H1 (cell line): ENCODE measurements around the gene SOCS3. TPM values are rescaled to one million over a fixed set of nuclear protein-coding genes. Genes with fewer than 3 reads are reported as not detected.

ENCODE experiments used
- CTCF ChIA-PET: fragments of 300-600 bp; sonication (Branson Sonifier 250); formaldehyde crosslinking; loops from one replicate; lab custom pipeline; 2021; ENCODE audit not compliant: partially characterized antibody; lab: Charles Lee
- POLR2A ChIA-PET: fragments of 300-600 bp; sonication (Branson Sonifier 250); formaldehyde crosslinking; loops from one replicate; lab custom pipeline; 2021; ENCODE audit warnings: inconsistent platforms; ENCODE audit not compliant: partially characterized antibody; lab: Charles Lee
- DNase-seq, 2 experiments: peaks; one replicate each; pipeline versions ENCODE4 v3.0.0 to v3.0.0-alpha.2; 2010 to 2022; ENCODE audit warnings: low spot score in 2 of 2, low read depth in 1 of 2, mixed read lengths in 1 of 2
- FAIRE-seq: peaks from 2 replicates; lab custom pipeline; 2011; peaks lifted over from hg19 to GRCh38; lab: Jason Lieb, UNC
- H2AFZ ChIP-seq: 2 replicates; pipeline ENCODE4 v1.8.1; 2012; ENCODE audit warnings: low read length, inconsistent platforms
- H2AK5ac ChIP-seq: 2 replicates; pipeline ENCODE4 v1.6.1; 2013; ENCODE audit warnings: low read depth, low read length
- H2BK120ac ChIP-seq: replicated peaks from 2 replicates; pipeline ENCODE3; 2013; ENCODE audit warnings: low read depth, low read length, inconsistent platforms
- H2BK12ac ChIP-seq: 2 replicates; pipeline ENCODE4 v1.6.1; 2013; ENCODE audit warnings: low read depth, low read length
- H2BK15ac ChIP-seq: 2 replicates; pipeline ENCODE4 v1.6.1; 2013; ENCODE audit warnings: low read length
- H2BK20ac ChIP-seq: 2 replicates; pipeline ENCODE4 v1.6.1; 2013; ENCODE audit warnings: low read length
- H2BK5ac ChIP-seq: 2 replicates; pipeline ENCODE4 v1.6.1; 2013; ENCODE audit warnings: low read depth, low read length
- H3K14ac ChIP-seq: 2 replicates; pipeline ENCODE4 v1.6.1; 2013; ENCODE audit warnings: inconsistent platforms; ENCODE audit not compliant: insufficient read length
- H3K18ac ChIP-seq: 2 replicates; pipeline ENCODE4 v1.6.1; 2013; ENCODE audit warnings: low read length; ENCODE audit errors: extremely low read depth
- H3K23ac ChIP-seq: 2 replicates; pipeline ENCODE4 v1.6.1; 2013; ENCODE audit warnings: inconsistent platforms; ENCODE audit not compliant: insufficient read length
- H3K23me2 ChIP-seq: 2 replicates; pipeline ENCODE4 v1.6.1; 2013; ENCODE audit warnings: low read depth, low read length
- H3K27ac ChIP-seq: 2 replicates; pipeline ENCODE4 v1.6.1; 2011; ENCODE audit warnings: low read depth, low read length, inconsistent platforms
- H3K27me3 ChIP-seq, 4 experiments: replicated peaks in 1 of 4; 1 replicate in 1 of 4; 2 replicates in 3 of 4; pipeline versions ENCODE4 v1.6.1 to v1.8.1; 2011 to 2013; ENCODE audit warnings: low read length in 3 of 4, mild to moderate bottlenecking in 3 of 4, inconsistent platforms in 2 of 4, mixed read lengths in 2 of 4, moderate library complexity in 1 of 4; ENCODE audit not compliant: control insufficient read depth in 3 of 4, insufficient read depth in 3 of 4; ENCODE audit errors: extremely low read depth in 1 of 4
- H3K36me3 ChIP-seq, 4 experiments: 2 replicates each; pipeline versions ENCODE4 v1.6.1 to v1.8.1; 2011 to 2013; ENCODE audit warnings: mild to moderate bottlenecking in 4 of 4, low read length in 3 of 4, moderate library complexity in 2 of 4, control low read depth in 1 of 4, inconsistent platforms in 1 of 4; ENCODE audit not compliant: insufficient read depth in 4 of 4, control insufficient read depth in 2 of 4
- H3K4ac ChIP-seq: replicated peaks from 2 replicates; pipeline ENCODE3; 2013; ENCODE audit warnings: low read length, low read depth, mixed read lengths, inconsistent platforms; ENCODE audit not compliant: insufficient read length
- H3K4me1 ChIP-seq, 4 experiments: replicated peaks in 1 of 4; 1 replicate in 1 of 4; 2 replicates in 3 of 4; pipeline versions ENCODE4 v1.6.1 to v1.8.1; 2011 to 2013; ENCODE audit warnings: low read length in 3 of 4, inconsistent platforms in 2 of 4, mixed read lengths in 1 of 4; ENCODE audit not compliant: insufficient read depth in 4 of 4, control insufficient read depth in 3 of 4
- H3K4me2 ChIP-seq, 2 experiments: 2 replicates each; pipeline versions ENCODE4 v1.6.1 to v1.8.1; 2011 to 2013; ENCODE audit warnings: low read depth in 2 of 2, low read length in 2 of 2, control low read depth in 1 of 2, inconsistent platforms in 1 of 2, mild to moderate bottlenecking in 1 of 2; ENCODE audit not compliant: insufficient read depth in 1 of 2
- H3K4me3 ChIP-seq, 4 experiments: fragments of 200-600, 300-600 bp in 1 of 4; sonication (generic), shearing (Covaris generic), sonication (Bioruptor Twin) in 1 of 4; 2 replicates each; pipeline versions ENCODE4 v1.5.1 to v1.8.1; 2011 to 2016; ENCODE audit warnings: low read length in 4 of 4, low read depth in 3 of 4, control low read depth in 2 of 4, inconsistent platforms in 2 of 4, mild to moderate bottlenecking in 2 of 4, mixed read lengths in 1 of 4, moderate library complexity in 1 of 4; ENCODE audit not compliant: insufficient read depth in 2 of 4; ENCODE audit errors: extremely low read depth in 1 of 4
- H3K56ac ChIP-seq: replicated peaks from 2 replicates; pipeline ENCODE3; 2013; ENCODE audit warnings: low read depth, mild to moderate bottlenecking, mixed read lengths, low read length, inconsistent platforms; ENCODE audit not compliant: insufficient read length
- H3K79me1 ChIP-seq: 2 replicates; pipeline ENCODE4 v1.6.1; 2013; ENCODE audit warnings: low read depth, low read length, control low read depth
- H3K79me2 ChIP-seq, 2 experiments: 2 replicates each; pipeline versions ENCODE4 v1.6.1 to v1.8.1; 2012 to 2013; ENCODE audit warnings: low read length in 2 of 2, mild to moderate bottlenecking in 2 of 2, inconsistent platforms in 1 of 2; ENCODE audit not compliant: insufficient read depth in 2 of 2, control insufficient read depth in 1 of 2
- H3K9ac ChIP-seq, 4 experiments: replicated peaks in 1 of 4; 1 replicate in 1 of 4; 2 replicates in 3 of 4; pipeline versions ENCODE4 v1.6.1 to v1.8.1; 2011 to 2013; ENCODE audit warnings: low read depth in 3 of 4, low read length in 3 of 4, control low read depth in 2 of 4, mild to moderate bottlenecking in 2 of 4, moderate library complexity in 2 of 4, inconsistent platforms in 1 of 4; ENCODE audit errors: extremely low read depth in 1 of 4
- H3K9me3 ChIP-seq, 2 experiments: 2 replicates each; pipeline versions ENCODE4 v1.6.1 to v1.8.1; 2012 to 2013; ENCODE audit warnings: mild to moderate bottlenecking in 2 of 2, moderate library complexity in 2 of 2, control low read depth in 1 of 2, inconsistent platforms in 1 of 2, low read depth in 1 of 2, low read length in 1 of 2, mixed read lengths in 1 of 2; ENCODE audit not compliant: insufficient read depth in 2 of 2
- H4K20me1 ChIP-seq, 2 experiments: replicated peaks in 1 of 2; 2 replicates each; pipeline versions ENCODE3 to v1.8.1; 2011 to 2013; ENCODE audit warnings: inconsistent platforms in 2 of 2, low read length in 2 of 2, mild to moderate bottlenecking in 1 of 2; ENCODE audit not compliant: insufficient read depth in 2 of 2, control insufficient read depth in 1 of 2
- H4K5ac ChIP-seq: 2 replicates; pipeline ENCODE4 v1.6.1; 2013; ENCODE audit warnings: low read length, low read depth, mixed read lengths, inconsistent platforms; ENCODE audit not compliant: insufficient read length
- H4K8ac ChIP-seq: 2 replicates; pipeline ENCODE4 v1.8.0; 2013; ENCODE audit warnings: mild to moderate bottlenecking, moderate library complexity, low read length, inconsistent platforms; ENCODE audit not compliant: insufficient read depth; ENCODE audit errors: extremely low read depth
- H4K91ac ChIP-seq: replicated peaks from 2 replicates; pipeline ENCODE3; 2013; ENCODE audit warnings: low read length, mixed read lengths, inconsistent platforms; ENCODE audit not compliant: insufficient read length
- E2F6 ChIP-seq: IDR thresholded peaks from 2 replicates; pipeline ENCODE4 v1.6.1; 2012; ENCODE audit warnings: inconsistent platforms
- HDAC6 ChIP-seq: IDR thresholded peaks from one replicate; pipeline ENCODE4 v1.7.1; 2012; ENCODE audit warnings: low read depth, mild to moderate bottlenecking, inconsistent platforms, low read length, moderate library complexity
- JUN ChIP-seq: IDR thresholded peaks from 2 replicates; pipeline ENCODE4 v1.6.1; 2011; ENCODE audit warnings: low read depth, mild to moderate bottlenecking, improper control_type of control experiment, low read length
- JUND ChIP-seq: IDR thresholded peaks from 2 replicates; pipeline ENCODE4 v1.6.1; 2011; ENCODE audit warnings: mild to moderate bottlenecking, improper control_type of control experiment, low read length
- RNF2 ChIP-seq: fragments of 200-900, 300-1000 bp; sonication (generic); IDR thresholded peaks from 2 replicates; pipeline ENCODE4 v1.7.1; 2016; ENCODE audit warnings: borderline replicate concordance, low read depth, mild to moderate bottlenecking, antibody characterized with exemption, low read length; ENCODE audit not compliant: poor library complexity, severe bottlenecking; ENCODE audit errors: missing control alignments
- SAP30 ChIP-seq: fragments of 300-600 bp; sonication (generic); IDR thresholded peaks from 2 replicates; pipeline ENCODE4 v1.7.1; 2012; ENCODE audit warnings: low read length, moderate library complexity, mild to moderate bottlenecking, inconsistent platforms; ENCODE audit not compliant: insufficient read depth, insufficient replicate concordance
- WGBS, 2 experiments: shearing (Covaris generic) in 1 of 2; methylation state at CpG; one replicate each; pipeline versions ENCODE4 v1.1.6 to v1.1.7; 2013 to 2015; ENCODE audit warnings: low lambda C conversion rate in 2 of 2, mixed read lengths in 2 of 2, inconsistent platforms in 1 of 2, low coverage in 1 of 2, missing lambda C conversion rate in 1 of 2; ENCODE audit not compliant: insufficient replicate concordance in 2 of 2, insufficient coverage in 1 of 2, insufficient read length in 1 of 2; ENCODE audit errors: extremely low coverage in 1 of 2, missing lambda C conversion rate in 1 of 2; 5-methylcytosine and 5-hydroxymethylcytosine counted together
- polyA plus RNA-seq, 7 experiments: library from polyadenylated mRNA; depleted of rRNA in 3 of 7; stranded (reverse) in 5 of 7; unstranded in 2 of 7; fragments of >200 nt in 5 of 7; fragments of 200-250 nt in 2 of 7; gene quantifications; 1 replicate in 5 of 7; 2 replicates in 1 of 7; 4 replicates in 1 of 7; pipeline versions ENCODE4 v1.2.1 to v1.2.3, GENCODE V29; 2011 to 2013; ENCODE audit warnings: missing spikeins in 2 of 7, mixed read lengths in 2 of 7
- total RNA-seq: library from RNA; stranded (reverse); fragmentation: NEBNext Ultra II Directional; extraction: Animal tissue kit (Norgen Biotek cat#: 25700); gene quantifications from 2 replicates; pipeline ENCODE4 v1.2.1, GENCODE V29; 2021

SOCS3 gene
- total and polyA plus RNA-seq, 2 of the 8 experiments (the other 6 are each of a cell fraction or from before 2014, with no cell fraction given), result 10.1 to 47.9 TPM

GRCh38 chr17:78391843-78392242 lies 32.0 kb upstream of the SOCS3 start:
- Histone ChIP-seq H3K56ac (no peak overlapping the region), H2BK15ac (no peak overlapping the region), H3K14ac (no peak overlapping the region), H2AK5ac (no peak overlapping the region), H3K18ac (no peak overlapping the region), H4K5ac (no peak overlapping the region), H3K27ac (no peak overlapping the region), H3K23ac (no peak overlapping the region), H2BK5ac (no peak overlapping the region), H4K8ac (no peak overlapping the region), H3K23me2 (no peaks in the 10 kb centered on the region; the same call in 1 of the 2 replicates), H2AFZ (no peak overlapping the region), H3K9me3 (no peaks in the 10 kb centered on the region), H3K79me1 (peaks cover 17% of the 10 kb centered on the region), H4K20me1 (peaks cover 11 to 30% of the 10 kb centered on the region in 2 experiments), H2BK12ac (no peak overlapping the region), H3K4me2 (no peak overlapping the region), H3K27me3 (no peaks in the 10 kb centered on the region), H3K4me3 (no peak overlapping the region), H2BK20ac (no peak overlapping the region), H3K4me1 (peaks cover 0 to 4% (median 0%) of the 10 kb centered on the region in 4 experiments; a peak in 4 of 7 replicates), H2BK120ac (no peak overlapping the region), H3K36me3 (peaks cover 0 to 18% (median 10%) of the 10 kb centered on the region in 4 experiments; a peak in 5 of 8 replicates), H3K4ac (no peak overlapping the region), H3K9ac (no peak overlapping the region), H4K91ac (no peak overlapping the region), H3K79me2 (peaks cover 33 to 93% of the 10 kb centered on the region in 2 experiments)
- FAIRE-seq, result no peak
- ChIA-PET CTCF (interaction anchor here (1.0 to 4.0 kb wide), 14 partner anchors 10 to 225 kb away, joined by 3 to 45 read pairs (median 4); no protein-coding TSS in a partner anchor), POLR2A (interaction anchor here (0.8 to 1.9 kb wide), 6 partner anchors 10 to 483 kb away, joined by 3 to 7 read pairs (median 4); partner anchors contain the start of gene PGS1)
- DNase-seq, result no peak
- WGBS, 2 experiments, result 87% methylated on average over 4 of the region's 4 CpGs; no CpG with 5 or more reads in 1 of the 2 experiments
- no peak for TF ChIP-seq JUND
- TF ChIP-seq HDAC6, result no peak
- TF ChIP-seq SAP30, result no peak
- TF ChIP-seq E2F6, result no peak
- no peak for TF ChIP-seq JUN
- no peak for TF ChIP-seq RNF2
